ENCODE results near the gene CHMP2A.

Gene CHMP2A

DNA sequence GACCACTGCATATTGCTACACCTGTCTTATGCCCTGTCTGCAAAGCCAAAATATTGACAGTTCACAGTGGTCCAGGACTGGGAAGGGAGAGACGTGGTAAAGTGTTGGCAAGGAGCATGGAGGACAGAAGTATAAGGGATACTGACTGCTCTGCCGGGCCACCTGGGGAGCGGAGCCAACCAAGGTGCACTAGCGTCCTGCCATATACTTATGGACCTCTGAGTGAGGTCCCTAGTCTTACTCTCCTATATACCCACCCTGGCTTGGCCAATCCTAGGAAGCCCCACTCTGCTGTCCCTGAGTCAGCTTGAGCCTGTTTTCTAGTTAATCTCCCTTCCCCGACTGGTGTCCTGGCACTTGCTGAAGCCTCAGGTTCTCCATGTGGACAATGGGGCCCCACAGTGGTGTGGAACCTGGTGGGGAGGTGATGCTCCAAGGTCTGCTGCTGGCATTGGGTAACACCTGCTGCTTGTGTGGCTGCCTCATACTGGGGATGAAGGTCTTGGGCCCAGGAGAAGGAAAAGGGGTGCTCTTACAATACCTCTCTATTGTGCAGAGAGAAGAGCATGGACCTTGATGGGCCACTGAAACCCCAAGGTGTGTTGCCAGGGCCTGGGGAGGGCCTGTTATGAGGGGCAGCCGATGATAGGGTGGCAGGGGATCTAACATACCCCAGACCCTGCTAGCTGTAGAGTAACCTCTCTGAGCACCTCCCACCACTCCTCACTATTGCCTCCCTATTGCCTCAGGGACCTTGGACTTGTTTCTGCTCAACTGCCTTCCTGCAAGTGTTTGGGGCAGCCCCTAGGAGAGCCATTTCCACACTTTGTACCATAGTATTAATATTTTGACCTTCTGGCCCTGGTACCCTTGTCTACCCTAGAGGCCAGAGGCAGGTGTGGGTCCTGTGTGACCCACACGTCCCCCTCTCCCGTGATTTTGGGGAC is 17.8 kb downstream of the CHMP2A start:
- no peak for DNase-seq

DNA sequence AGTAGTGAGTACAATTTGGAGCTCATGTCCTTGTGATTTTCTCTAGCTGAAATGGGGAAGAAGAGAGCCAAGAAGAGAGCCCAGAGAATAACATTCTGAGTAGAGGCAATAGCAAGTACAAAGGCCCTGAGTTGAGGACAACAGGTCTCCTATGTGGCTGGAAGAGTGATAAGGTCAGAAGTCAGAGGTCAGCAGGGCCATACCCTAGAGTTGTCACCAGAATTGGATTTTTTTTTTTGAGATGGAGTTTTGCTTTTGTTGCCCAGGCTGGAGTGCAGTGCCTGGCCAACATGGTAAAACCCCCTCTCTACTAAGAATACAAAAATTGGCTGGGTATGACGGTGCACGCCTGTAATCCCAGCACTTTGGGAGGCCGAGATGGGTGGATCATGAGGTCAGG is 19.0 kb downstream of the CHMP2A start:
- no peak for DNase-seq

DNA sequence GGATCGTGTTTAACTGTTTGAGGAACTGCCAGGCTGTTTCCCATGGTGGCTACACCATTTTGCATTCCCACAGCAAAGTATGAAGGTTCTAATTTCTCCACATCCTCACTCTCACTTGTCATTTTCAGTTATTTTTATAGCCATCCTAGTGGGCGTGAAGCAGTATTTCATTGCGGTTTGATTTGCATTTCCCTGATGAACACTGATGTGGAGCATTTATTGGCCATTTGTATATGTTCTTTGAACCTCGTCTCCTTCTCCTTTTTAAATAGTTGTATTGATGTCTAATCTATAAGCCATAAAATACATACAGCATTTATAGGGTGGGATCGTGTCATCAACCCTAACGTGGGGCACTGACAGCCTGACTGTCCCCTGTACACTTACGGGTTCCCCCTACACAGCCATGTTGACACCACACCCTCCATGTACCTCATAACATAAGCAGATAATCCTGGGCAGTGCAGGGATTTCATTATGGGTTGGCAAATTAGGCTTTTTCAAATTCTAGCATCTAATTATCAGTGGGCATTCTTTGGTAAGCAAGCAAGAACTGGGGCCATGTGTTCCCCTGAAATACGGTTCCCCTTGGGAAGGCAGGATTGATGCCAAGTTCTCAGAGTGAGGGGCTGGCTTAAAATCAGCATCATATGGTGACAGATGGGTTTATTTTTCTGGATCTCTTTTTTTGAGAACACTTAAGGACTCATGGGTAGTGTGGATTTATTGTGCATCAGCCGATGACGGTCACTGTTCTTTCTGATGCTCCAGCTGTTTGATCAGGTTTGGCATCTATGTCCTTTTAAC is 23.7 kb downstream of the CHMP2A start:
- DNase-seq: no peak

DNA sequence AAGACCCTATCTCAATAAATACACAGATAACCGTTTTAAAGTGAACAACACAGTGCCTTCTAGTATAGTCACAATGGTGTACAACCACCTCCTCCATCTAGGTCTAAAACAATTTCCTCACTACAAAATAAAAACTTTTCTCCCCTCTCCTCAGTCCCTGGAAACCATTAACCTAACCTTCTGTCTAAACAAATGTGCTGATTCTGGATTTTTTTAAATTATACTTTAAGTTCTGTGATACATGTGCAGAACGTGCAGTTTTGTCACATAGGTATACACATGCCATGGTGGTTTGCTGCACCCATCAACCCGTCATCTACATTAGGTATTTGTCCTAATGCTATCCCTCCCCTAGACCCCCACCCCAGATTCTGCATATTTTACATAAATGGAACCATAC is 25.5 kb downstream of the CHMP2A start:
- no peak for DNase-seq

DNA sequence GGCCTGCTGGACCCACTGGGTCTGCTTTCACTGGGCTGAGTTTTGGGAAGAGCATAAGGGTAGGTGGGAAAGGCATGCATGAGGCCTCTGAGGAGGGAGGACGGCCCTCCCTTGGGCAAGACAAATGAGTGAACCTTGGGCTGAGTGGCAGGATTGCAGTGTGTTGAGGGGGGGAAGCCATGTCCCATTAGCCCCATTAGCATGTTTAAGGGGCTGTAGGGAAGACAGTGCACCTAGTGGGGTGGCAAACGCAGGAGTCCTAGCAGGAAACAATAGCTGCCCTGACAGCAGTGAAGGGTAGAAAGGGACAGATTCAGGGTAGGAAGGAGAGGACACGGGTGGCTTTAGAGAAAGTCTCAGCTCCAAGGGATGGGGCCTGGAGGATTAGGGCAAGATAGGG is 32.2 kb downstream of the CHMP2A start:
- no peak for DNase-seq

DNA sequence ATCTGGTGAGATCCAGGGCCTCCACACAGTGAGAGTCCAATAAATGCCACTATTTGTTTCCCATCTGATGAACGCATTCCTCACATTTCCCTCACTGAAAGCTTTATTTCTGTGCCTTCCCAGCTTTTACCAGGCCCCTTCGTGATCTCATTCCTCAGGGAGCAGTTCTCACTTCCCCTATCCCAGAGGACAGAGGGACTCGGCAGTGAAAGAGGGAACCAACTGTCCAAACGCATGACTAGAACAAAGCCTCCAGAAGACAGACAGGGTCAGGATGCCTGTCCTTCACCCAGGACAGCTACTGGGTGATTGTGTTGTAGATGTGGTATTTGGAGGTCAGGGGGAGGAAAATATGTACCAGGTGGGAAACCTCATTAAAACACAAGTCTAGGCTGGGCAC is 33.3 kb downstream of the CHMP2A start:
- no peak for DNase-seq

DNA sequence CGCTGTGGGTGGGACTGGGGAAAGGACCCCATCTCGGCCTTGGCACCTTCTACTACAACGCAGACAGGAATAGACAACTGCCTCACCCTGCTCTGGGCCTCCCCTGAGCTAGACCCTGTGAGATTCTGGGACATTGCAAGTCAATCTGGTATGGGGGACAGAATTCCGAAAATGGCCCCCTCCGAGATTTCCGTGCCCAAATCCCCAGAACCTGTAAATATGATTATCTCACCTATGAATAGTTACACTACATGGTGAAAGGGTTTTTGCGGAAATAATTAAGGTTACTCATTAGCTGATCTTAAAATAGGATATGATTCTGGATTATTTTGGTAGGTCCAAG is 34.7 kb downstream of the CHMP2A start:
- no peak for DNase-seq

DNA sequence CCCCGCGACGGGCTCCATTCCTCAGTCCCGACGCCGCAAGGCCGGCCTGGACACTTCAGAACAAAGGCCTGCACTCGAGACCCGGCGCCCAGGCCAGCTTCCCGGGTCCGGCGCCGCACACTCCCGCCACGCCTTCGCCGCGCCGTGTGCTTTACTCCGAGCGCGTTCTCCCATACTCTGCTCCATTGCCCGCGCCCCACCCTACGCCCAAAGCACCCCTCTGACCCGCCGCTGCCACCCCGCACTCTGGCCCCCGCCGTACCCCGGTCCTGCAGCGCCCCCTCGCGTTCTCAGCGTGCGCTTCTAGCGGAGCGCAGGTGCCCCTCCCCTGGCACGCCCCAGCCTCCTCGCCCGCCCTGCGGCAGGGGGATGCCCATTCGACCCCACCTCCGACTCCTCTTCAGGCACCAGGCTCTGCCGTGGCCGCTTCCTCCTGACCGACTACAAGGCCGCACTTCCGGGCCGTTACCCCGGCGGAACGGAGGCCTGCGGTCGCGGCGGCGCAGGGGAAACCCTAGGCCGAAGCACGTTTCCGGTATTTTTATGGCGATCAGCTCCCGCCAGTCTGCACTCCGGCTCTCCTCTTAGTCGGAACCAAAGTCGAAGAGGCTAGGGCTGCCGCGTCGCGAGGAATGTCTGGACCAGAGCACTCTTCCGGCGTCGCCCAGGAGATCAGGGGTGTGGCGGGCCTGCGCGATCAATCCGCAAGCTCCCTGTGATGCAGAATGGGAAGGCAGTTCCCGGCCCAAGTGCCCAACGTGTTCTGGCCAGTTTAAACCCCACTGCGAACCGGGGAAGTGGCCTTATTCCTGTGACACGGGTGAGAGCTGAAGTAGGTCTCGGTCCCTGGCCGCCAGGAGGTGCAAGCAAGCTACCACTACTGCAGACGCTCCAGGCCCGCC is 35.3 kb downstream of the CHMP2A start, which contains the start of gene ZBTB45:
Gene ZBTB45, minus strand, starts transcription at position 456 of the 902 bp plus-strand sequence. CDS start 2,137 bp downstream, outside the sequence.
- DNase-seq: peak; percentile 92

DNA sequence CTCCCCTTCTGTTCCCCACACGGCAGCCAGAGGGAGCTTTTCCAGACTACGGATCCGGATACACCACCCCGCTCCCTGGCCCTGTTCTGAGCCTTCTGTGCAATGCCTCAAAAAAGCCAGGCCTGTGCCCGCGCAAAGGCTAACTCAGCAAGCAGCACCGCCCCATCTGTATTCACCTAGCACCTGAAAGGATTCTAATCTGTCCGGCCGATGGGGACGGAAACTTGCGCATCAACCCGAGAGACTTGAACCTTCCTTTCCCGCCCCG is 35.9 kb downstream of the CHMP2A start:
- peak; percentile 22 for DNase-seq

DNA sequence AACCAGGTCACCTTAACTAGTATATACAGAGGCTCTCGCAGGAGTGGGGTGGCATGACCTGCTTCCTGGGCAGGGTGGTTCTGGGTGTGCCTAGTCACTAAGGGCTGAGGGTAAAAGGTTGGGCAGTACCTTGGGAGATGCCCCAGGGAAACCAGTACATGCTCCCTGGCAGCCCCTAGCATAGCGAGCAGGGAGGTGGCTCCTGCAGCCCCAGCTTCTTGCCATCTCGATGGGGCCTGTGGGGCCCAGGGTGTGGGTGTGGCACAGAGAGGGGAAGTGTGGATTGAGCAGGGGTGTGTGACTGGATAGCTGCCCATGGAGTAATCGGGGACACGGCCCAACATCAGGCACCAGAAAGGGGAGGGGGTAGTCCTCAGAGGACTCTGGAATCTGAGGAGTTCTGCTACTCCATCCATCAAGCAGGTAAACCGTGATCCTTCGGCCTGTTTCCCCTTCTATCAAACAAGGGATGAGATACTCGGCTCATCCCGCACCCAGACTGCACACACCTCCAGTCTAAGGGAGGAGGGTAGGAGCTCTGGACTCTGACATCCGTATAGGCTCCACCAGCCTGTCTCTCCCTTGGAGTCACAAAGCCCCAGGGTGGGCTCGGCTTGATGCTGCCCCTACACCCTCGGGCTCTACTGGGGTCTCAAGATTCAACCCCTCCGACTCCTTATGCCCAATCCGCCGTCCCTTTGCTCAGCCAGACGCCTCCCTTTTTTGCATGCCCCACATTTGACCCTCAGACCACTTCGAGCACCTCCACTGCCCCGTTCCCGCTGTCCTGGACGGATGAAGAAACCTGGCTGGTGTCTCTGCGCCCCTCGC is 36.4 kb downstream of the CHMP2A start:
- DNase-seq: no peak

DNA sequence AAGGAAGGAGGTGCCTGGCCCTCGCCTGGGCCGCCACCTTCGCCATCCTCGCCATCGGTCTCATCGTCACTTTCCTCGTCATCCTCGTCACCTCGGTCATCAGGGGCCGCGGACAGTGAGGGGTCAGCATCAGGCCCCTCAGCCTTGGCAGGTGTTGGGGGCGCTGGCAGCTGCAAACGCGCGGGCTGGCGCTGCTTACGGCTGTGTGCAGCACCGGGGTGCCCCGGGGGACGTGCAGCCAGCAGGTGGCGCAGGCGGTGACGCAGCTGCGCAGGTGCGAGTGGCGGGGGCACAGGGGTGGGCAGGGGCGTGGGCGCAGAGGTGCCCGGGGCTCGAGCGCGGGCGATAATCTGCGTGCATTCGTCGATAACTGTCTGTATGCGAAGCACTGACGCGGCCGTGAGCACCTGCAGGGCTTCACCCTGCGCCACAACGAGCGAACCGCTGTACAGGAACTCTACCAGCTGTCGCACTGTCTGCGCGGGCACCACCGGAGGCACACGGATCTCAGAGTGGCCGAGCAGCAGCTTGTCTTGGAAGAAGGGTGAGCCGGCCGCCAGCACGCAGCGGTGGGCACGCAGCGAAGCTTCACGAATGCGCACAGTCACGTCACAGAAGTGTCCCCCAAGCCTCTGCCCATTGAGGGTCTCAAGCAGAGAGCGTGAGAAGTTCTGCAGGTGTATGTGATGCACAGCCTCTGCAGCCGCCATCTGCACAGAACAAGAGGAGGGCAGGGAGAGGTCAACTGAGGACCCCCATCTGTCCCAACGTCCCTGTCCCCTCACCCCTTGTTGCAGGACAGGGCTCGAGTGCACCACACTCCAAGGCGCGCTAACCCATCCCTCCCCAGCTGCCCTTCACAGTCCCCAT is 37.7 kb downstream of the CHMP2A start:
- no peak for DNase-seq

DNA sequence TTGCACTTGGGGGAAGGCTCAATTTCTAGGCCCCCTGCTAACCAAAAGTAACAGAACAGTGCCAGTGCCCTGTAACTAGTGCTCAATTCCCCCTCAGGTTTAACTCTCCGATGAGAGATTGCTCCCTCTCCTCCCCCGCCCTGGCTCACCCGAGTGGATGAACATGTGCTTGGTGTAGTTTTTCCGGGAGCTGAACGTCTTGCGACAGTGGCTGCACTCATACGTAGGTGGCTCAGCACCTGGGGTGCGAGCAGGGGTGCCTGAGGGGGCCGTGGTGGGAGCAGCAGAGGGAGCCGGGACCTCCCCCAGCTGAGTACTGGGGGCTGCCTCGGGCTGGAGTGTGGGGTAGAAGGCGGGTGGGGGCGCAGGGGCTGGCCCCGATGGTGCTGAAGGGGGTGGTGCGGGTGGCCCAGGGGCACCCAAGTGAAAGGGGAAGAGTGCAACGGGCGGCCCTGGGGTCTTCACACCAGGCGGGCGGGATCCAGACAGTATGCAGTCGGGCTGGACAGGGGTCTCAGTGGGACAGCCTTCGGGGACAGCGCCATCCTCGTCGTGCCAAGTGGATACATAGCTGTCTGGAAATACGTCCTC is 38.6 kb downstream of the CHMP2A start:
- no peak for DNase-seq

DNA sequence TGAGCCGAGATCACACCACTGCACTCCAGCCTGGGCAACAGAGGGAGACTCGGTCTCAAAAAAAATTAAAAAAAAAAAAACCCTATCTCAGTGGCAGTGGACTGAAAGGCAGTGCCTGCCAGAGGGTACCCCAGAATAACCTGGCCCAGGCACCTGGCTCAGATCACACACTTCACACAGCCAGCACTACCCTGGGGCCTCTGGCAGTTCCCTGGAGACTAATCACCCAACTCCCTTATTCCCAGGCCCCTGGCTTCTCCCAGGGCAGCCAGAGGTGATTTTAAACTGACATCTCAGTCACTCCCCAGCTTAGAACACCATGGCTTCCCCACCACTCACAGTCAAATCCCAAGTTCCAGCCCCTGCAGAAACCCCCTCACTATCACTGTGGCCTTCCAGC is 39.6 kb downstream of the CHMP2A start:
- no peak for DNase-seq

DNA sequence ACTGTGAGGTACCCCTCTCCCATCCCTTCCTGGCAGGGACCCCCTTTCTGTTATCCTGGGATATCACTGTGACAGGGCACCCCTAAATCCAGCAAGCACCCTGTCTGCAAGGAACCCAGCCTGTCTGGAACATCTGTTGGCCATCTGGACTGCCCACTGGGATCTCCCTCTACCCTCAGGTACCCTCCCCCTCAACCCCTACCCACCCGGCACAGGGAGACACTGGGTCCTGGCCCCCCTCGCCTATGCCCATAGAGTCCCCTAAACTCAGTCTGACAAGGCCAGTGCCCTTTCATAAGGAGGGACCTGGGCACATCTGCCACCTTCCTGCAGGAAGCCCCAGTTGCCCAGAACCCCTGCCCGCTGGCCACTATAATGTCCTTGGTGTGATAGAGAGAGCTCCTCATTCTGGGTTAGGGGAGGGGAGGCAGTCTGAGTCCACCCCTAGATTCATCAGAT is 40.3 kb downstream of the CHMP2A start:
- no peak for DNase-seq

DNA sequence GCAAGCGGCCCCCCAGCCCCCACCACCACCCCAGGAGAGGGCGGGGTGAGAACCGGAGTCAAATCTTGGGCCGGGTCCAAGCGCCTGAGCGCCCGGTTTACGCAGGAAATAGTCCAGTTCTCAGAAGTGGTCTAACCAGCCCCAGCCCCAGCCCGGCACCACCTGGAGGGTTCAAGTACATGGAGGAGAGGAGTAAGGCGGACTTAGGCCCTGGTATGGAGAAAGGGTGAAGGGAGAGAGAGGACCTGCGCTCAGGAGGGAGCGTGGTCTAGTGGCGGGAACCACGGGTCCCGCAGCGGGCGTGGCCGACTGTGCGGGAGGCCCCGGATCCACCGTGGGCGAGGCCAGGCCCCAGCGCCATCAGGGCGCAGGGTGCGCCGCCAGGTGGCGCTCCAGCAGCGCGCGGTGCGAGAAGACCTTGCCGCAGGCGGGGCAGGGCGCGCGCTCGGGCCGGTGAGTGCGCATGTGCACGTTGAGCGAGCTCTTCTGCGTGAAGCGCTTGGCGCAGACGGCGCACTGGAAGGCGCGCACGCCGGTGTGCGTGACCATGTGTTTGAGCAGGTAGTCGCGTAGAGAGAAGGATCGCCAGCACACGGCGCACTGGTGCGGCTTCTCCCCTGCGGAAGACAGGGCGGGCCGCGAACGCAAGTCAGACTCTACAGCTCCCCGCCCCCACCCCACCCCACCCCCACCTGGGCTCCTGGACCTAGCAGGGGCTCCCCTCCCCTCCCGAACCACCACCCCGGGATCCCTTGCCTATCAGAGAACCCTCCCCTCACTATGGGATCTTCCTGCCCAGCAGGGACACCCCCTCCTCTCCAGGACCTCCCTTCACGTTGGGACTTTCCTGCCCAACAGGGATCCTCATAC is 41.0 kb downstream of the CHMP2A start:
- peak; percentile 75 for DNase-seq

DNA sequence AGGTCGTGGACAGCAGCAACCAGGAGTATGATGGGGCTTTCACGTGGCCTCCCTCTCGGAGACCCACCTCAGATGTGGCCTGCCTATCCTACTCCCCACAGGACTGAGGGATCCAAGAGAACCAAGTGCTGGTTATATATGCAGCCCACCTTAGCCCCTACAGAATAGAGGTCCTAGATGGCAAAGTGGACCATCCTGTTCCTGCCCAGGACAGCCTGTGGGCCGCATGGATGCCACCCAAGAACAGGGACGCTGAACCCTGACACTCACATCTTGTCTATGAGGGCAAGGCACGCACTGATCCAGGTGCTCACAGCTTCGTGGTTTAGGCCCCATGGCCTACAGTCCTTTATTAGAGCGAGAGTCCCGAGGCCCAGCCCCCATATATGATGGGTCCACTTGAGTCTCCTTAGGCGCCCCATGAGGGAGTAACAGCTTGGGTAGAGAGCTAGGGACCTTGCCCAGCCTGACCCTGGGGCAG is 41.7 kb downstream of the CHMP2A start:
- no peak for DNase-seq

DNA sequence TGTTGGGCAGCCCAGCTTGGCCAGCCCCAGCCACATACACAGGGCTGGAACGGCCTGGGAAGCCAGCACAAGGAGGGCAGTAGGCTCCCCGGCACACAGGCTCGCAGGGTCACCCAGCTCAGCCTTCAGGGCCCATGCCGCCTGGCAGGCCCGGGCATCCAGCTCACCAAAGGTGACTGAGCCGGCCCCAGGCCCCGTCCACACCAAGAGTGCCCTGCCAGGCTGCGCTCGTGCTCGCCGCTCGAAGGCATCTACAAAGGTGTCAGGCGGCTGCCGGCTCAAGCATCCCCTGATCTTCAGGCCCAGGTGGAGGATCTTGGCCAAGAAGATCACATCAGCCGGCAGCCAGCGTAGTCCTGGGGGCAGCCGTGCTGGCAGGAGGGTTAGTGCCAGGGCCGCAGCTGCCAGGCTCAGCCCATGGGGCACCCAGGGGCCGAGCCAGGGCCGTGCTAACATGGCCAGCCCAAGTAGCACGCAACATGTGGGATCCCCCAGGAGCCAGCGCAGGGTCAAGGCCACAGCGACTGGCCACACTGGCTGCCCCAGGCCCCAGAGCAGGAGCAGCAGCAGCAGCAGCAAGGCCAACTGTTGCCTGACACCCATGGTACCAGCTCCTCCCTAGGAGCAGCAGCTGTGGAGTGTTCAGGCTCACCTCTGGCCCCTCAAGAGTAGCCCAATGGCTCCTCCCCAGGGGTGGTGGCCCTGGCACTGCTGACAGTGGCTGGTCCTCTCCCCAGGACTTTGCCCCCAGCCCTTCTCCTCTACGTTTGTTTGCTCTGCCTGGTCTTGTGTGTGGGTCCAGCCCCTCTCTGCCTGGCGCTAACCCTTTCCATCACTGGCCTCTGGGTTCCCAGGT is 43.3 kb downstream of the CHMP2A start, which contains the start of gene SLC27A5:
Gene SLC27A5, minus strand, starts transcription at position 640 of the 856 bp plus-strand sequence. Its CDS starts 37 bp downstream, at position 603.
- no peak for DNase-seq
